ENCODE measurements around the gene FBXO39. TPM values are rescaled to one million over a fixed set of nuclear protein-coding genes. Genes with fewer than 3 reads are reported as not detected.
A peak's percentile ranks its signal among the peaks of the same experiment; 100 is the strongest.

The FBXO39 gene
- polyA plus RNA-seq, 3 donors = 0.12 TPM; not detected in 2

DNA sequence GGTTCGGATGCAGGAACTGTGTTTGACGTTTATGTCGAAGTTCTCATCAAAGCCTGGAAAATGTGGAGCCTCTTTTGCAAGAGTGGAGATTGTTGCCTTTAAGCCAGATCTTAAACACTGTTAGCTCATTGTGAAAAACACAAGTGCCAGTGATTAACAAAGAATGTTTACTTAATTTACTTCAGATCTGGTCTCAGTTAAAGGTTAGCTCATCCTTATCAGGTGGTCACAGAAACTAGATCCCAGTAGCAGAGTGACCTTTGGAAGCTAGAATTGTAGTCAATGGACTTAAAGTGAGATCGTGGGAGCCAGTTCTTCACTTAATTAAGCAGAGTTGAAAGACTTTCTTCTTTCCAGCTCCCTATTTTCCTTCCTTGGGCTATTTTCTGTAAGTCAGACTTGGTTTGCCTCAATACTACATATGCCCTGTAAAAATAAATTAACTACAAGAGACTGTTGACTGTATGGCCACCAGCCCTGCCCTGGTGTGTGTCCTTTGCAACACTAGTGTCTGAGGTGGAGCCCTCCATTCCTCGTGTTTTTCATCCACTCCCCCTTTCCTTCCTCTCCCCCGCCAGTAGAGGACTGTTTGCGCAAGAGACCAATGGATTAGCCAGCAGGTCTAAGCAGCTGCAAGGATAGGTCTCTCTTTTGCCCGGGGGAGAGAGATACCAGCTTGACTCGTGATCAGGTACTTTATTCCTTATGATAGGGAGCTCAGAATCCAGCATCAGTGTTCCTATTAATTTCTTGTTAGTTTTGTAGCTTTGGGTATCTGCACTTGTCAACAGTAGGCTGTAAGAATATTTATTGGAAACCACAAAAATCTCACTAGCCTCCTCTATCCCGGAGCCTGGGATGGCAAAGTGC, 20.2 kb downstream of the FBXO39 start:
- H2AFZ ChIP-seq (ENCODE audit: insufficient read depth, low read depth, low read length, poor library complexity, severe bottlenecking) = no peak overlapping the region
- intact Hi-C loops (cut with micrococcal nuclease) = no loop called here
- no peaks in the 10 kb centered on the region for H3K27me3 ChIP-seq (ENCODE audit: control insufficient read depth in 2 of 2, insufficient read depth in 2 of 2, low read length in 2 of 2)
- no peak overlapping the region for H3K9ac ChIP-seq (ENCODE audit: insufficient read depth, low read length, poor library complexity, severe bottlenecking)
- H3K4me3 Mint-ChIP-seq = peak overlapping the region in 1 of 2 donors; percentile 19
- H3K9me3 ChIP-seq (replicated peaks in 1 of 2; ENCODE audit: control insufficient read depth in 1 of 2, insufficient read depth in 1 of 2, low read length in 2 of 2) = no peaks in the 10 kb centered on the region
- WGBS (ENCODE audit: insufficient coverage) = 88% methylated on average over 4 of the region's 10 CpGs
- H3K27ac Mint-ChIP-seq = peak overlapping the region in 1 of 7 donors; percentile 28
- no peak overlapping the region for H3K27ac ChIP-seq (ENCODE audit: low read depth in 1 of 2, low read length in 2 of 2)
- TF ChIP-seq, protein P1, sequence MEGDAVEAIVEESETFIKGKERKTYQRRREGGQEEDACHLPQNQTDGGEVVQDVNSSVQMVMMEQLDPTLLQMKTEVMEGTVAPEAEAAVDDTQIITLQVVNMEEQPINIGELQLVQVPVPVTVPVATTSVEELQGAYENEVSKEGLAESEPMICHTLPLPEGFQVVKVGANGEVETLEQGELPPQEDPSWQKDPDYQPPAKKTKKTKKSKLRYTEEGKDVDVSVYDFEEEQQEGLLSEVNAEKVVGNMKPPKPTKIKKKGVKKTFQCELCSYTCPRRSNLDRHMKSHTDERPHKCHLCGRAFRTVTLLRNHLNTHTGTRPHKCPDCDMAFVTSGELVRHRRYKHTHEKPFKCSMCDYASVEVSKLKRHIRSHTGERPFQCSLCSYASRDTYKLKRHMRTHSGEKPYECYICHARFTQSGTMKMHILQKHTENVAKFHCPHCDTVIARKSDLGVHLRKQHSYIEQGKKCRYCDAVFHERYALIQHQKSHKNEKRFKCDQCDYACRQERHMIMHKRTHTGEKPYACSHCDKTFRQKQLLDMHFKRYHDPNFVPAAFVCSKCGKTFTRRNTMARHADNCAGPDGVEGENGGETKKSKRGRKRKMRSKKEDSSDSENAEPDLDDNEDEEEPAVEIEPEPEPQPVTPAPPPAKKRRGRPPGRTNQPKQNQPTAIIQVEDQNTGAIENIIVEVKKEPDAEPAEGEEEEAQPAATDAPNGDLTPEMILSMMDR (IDR thresholded peaks at IDR 0.05) = no peak
- H3K4me1 Mint-ChIP-seq = peaks cover 3% of the 10 kb centered on the region
- H3K36me3 Mint-ChIP-seq = no peaks in the 10 kb centered on the region
- no peak for DNase-seq
- H3K9me3 Mint-ChIP-seq = no peaks in the 10 kb centered on the region
- no peaks in the 10 kb centered on the region for H3K36me3 ChIP-seq (replicated peaks in 1 of 2; ENCODE audit: control insufficient read depth in 1 of 2, insufficient read depth in 2 of 2, low read length in 2 of 2)
- peaks cover 11 to 24% (median 13%) of the 10 kb centered on the region in 3 donors for H3K27me3 Mint-ChIP-seq (ENCODE audit: low read depth in 3 of 3)
- H4K20me1 ChIP-seq (ENCODE audit: insufficient read depth, low read length) = no peaks in the 10 kb centered on the region
- no peak overlapping the region for H3K4me3 ChIP-seq (replicated peaks in 1 of 3; ENCODE audit: low read depth in 2 of 3, low read length in 3 of 3)
- no peaks in the 10 kb centered on the region for H3K79me2 ChIP-seq (ENCODE audit: insufficient read depth, low read length)
- no peak overlapping the region for H3K4me2 ChIP-seq (replicated peaks; ENCODE audit: extremely low read depth, low read length, poor library complexity, severe bottlenecking)
- H3K4me1 ChIP-seq (ENCODE audit: control insufficient read depth in 1 of 2, insufficient read depth in 2 of 2, low read length in 2 of 2) = no peaks in the 10 kb centered on the region

DNA sequence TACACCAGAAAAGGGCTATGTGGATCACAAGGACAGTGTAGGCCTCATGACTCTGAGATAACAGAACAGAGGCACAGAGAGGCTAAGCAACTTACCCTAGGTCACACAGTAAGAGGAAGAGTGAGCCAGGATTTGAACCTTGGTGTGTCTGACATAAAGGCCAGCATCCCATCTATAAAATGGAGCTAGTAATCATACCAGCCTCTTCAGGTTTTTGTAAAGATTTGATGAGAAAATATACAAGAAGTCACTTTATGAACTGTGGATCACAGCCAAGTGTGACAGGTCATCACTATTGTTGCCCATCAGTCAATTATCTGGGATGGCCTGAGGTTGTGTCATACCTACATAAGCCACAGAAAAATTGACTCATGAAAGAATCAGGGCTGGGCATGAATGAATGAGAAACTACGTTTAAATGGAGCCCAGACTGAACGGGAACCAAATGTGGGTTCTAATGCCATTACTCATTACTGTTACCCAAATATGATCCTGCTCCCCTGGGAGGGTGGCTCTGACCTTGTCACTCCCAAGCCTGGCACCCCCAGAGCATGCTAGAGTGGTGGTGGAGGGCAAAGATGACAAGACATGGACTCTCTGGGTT, 21.0 kb downstream of the FBXO39 start:
- no peak overlapping the region for H3K27ac ChIP-seq (ENCODE audit: low read depth in 1 of 2, low read length in 2 of 2)
- no peaks in the 10 kb centered on the region for H3K79me2 ChIP-seq (ENCODE audit: insufficient read depth, low read length)
- H3K36me3 ChIP-seq (replicated peaks in 1 of 2; ENCODE audit: control insufficient read depth in 1 of 2, insufficient read depth in 2 of 2, low read length in 2 of 2) = no peaks in the 10 kb centered on the region
- no peaks in the 10 kb centered on the region for H3K4me1 ChIP-seq (ENCODE audit: control insufficient read depth in 1 of 2, insufficient read depth in 2 of 2, low read length in 2 of 2)
- WGBS (ENCODE audit: insufficient coverage) = no CpG with 5 or more reads among the region's 2 CpGs
- Mint-ChIP-seq H3K4me1 (peaks cover 3% of the 10 kb centered on the region), H3K27ac (no peak overlapping the region), H3K9me3 (no peaks in the 10 kb centered on the region), H3K4me3 (no peak overlapping the region), H3K27me3 (ENCODE audit: low read depth in 3 of 3) (peaks cover 8 to 21% (median 14%) of the 10 kb centered on the region in 3 donors), H3K36me3 (no peaks in the 10 kb centered on the region)
- TF ChIP-seq, protein P1 (IDR thresholded peaks at IDR 0.05) = no peak
- no peak overlapping the region for H3K4me2 ChIP-seq (replicated peaks; ENCODE audit: extremely low read depth, low read length, poor library complexity, severe bottlenecking)
- H2AFZ ChIP-seq (ENCODE audit: insufficient read depth, low read depth, low read length, poor library complexity, severe bottlenecking) = no peak overlapping the region
- no peaks in the 10 kb centered on the region for H3K9me3 ChIP-seq (replicated peaks in 1 of 2; ENCODE audit: control insufficient read depth in 1 of 2, insufficient read depth in 1 of 2, low read length in 2 of 2)
- H3K4me3 ChIP-seq (replicated peaks in 1 of 3; ENCODE audit: low read depth in 2 of 3, low read length in 3 of 3) = no peak overlapping the region
- DNase-seq = no peak
- no peaks in the 10 kb centered on the region for H4K20me1 ChIP-seq (ENCODE audit: insufficient read depth, low read length)
- no peak overlapping the region for H3K9ac ChIP-seq (ENCODE audit: insufficient read depth, low read length, poor library complexity, severe bottlenecking)
- intact Hi-C loops (cut with micrococcal nuclease) = no loop called here
- H3K27me3 ChIP-seq (ENCODE audit: control insufficient read depth in 2 of 2, insufficient read depth in 2 of 2, low read length in 2 of 2) = no peaks in the 10 kb centered on the region
